Measurements from ENCODE around the gene CCL18.

DNA sequence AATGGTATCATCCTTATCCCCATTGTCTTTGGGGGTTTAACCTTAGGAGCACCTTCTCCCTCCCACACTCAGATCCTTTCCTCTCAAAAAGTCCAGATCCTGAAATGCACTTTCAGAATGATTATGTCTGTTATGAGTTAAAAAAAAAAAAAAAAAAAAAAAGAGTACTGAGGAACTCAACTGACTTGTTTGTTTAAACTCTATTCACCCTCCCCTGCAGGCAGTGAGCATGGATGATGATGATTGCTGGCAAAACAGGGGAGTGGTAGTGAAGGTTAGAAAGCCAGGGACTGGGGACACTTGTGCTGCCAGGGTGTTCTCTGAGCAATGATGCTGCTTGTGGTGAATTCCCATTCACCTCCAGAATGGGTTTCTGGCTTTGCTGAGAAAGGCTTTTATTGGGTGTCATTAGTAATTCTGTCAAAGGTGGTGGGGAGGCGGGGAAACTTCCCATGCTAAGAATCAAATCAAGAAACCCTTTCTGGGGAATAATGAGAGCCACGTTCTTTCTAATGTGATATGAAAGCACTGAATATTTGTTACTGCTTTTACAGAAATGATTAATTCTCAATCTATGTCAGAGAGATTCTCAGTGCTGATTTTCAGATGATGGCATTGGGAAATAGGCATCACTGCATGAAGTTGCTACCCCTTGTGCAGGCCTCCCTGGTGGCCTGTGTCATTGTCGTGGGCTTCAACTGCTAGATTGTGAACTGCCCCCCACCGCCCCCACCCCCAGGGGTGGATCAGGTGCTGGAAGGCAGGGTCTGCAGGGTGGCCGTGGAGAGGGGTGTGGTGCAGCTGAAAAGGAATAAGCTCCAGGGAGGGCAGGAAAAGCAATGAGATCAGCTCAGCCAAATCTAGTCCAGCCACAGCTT, 53.7 kb downstream of the CCL18 start:
- no peak for TF ChIP-seq POLR2A (IDR thresholded peaks at IDR 0.05; ENCODE audit: low read depth, low read length)
- TF ChIP-seq TAF1 (IDR thresholded peaks at IDR 0.05; ENCODE audit: borderline replicate concordance, low read depth, low read length) = no peak
- no peak for TF ChIP-seq POLR2AphosphoS5 (IDR thresholded peaks at IDR 0.05; ENCODE audit: low read depth, low read length)

Measured in GM12892 (cell line).